ENCODE data around the gene HNRNPH3.

HNRNPH3 gene

GRCh38 chr10:68330852-68331454, 911 bp upstream of the HNRNPH3 start:
- TF ChIP-seq CTCF (IDR thresholded peaks at IDR 0.05): no peak
- peak overlapping the region; percentile 92 for H2AFZ ChIP-seq
- H3K4me3 ChIP-seq (ENCODE audit: low read depth, low read length): peak overlapping the region; percentile 72
- H3K27me3 ChIP-seq (ENCODE audit: control insufficient read depth, insufficient read depth, low read length): no peaks in the 10 kb centered on the region
- peaks cover 3% of the 10 kb centered on the region for H3K4me1 ChIP-seq
- H3K79me2 ChIP-seq: peaks cover 26% of the 10 kb centered on the region
- H3K9me3 ChIP-seq (ENCODE audit: control insufficient read depth, low read length): no peaks in the 10 kb centered on the region
- no peaks in the 10 kb centered on the region for H3K36me3 ChIP-seq (ENCODE audit: control insufficient read depth, insufficient read depth, low read length)
- peak overlapping the region; percentile 98 for H3K27ac ChIP-seq
- H3K9ac ChIP-seq: peak overlapping the region; percentile 98
- peak overlapping the region; percentile 98 for H3K4me2 ChIP-seq (ENCODE audit: low read length)

- Histone ChIP-seq H3K4me3 (ENCODE audit: low read depth, low read length) (peak within 1 kb of the TSS; percentile 72), H3K27me3 (ENCODE audit: control insufficient read depth, insufficient read depth, low read length) (no peaks in the 10 kb centered on the region), H3K4me2 (ENCODE audit: low read length) (peak within 1 kb of the TSS; percentile 98), H3K4me1 (peaks cover 8% of the 10 kb centered on the region), H2AFZ (peak within 1 kb of the TSS; percentile 92), H3K27ac (peak within 1 kb of the TSS; percentile 98), H3K9me3 (ENCODE audit: control insufficient read depth, low read length) (no peaks in the 10 kb centered on the region), H3K9ac (peak within 1 kb of the TSS; percentile 98), H3K79me2 (peaks cover 36% of the 10 kb centered on the region), H3K36me3 (ENCODE audit: control insufficient read depth, insufficient read depth, low read length) (no peaks in the 10 kb centered on the region)
- peak; percentile 34 for TF ChIP-seq CTCF (IDR thresholded peaks at IDR 0.05)
Observed at GRCh38 chr10:68332259-68333057, 594 bp downstream of the HNRNPH3 start, which contains the start of gene PBLD. PBLD (minus strand) TSS chr10:68332928; CDS start chr10:68306844, 26,084 bp downstream.

- Histone ChIP-seq H3K79me2 (peaks cover 39% of the 10 kb centered on the region), H3K4me2 (ENCODE audit: low read length) (peak overlapping the region; percentile 63), H3K36me3 (ENCODE audit: control insufficient read depth, insufficient read depth, low read length) (no peaks in the 10 kb centered on the region), H2AFZ (peak overlapping the region; percentile 92), H3K4me1 (peaks cover 8% of the 10 kb centered on the region), H3K9ac (peak overlapping the region; percentile 98), H3K4me3 (ENCODE audit: low read depth, low read length) (peak overlapping the region; percentile 72), H3K27ac (peak overlapping the region; percentile 98), H3K9me3 (ENCODE audit: control insufficient read depth, low read length) (no peaks in the 10 kb centered on the region), H3K27me3 (ENCODE audit: control insufficient read depth, insufficient read depth, low read length) (no peaks in the 10 kb centered on the region)
- TF ChIP-seq CTCF (IDR thresholded peaks at IDR 0.05): no peak
Observed at GRCh38 chr10:68333058-68333395, 1.2 kb downstream of the HNRNPH3 start.

GRCh38 chr10:68333440-68334431, 1.9 kb downstream of the HNRNPH3 start:
- peak overlapping the region; percentile 98 for H3K27ac ChIP-seq

More at GRCh38 chr10:68333440-68334431, 1.9 kb downstream of the HNRNPH3 start:
- Histone ChIP-seq H3K27me3 (ENCODE audit: control insufficient read depth, insufficient read depth, low read length) (no peaks in the 10 kb centered on the region), H3K9me3 (ENCODE audit: control insufficient read depth, low read length) (no peaks in the 10 kb centered on the region), H2AFZ (no peak overlapping the region), H3K4me3 (ENCODE audit: low read depth, low read length) (peak overlapping the region; percentile 72), H3K9ac (no peak overlapping the region), H3K4me2 (ENCODE audit: low read length) (peak overlapping the region; percentile 63), H3K4me1 (peaks cover 4% of the 10 kb centered on the region), H3K79me2 (peaks cover 43% of the 10 kb centered on the region), H3K36me3 (ENCODE audit: control insufficient read depth, insufficient read depth, low read length) (no peaks in the 10 kb centered on the region)
- TF ChIP-seq CTCF (IDR thresholded peaks at IDR 0.05): no peak
